Upper lobe of right lung (tissue), 1 donor: ENCODE measurements around the gene FAM174C. TPM values are rescaled to one million over a fixed set of nuclear protein-coding genes. Genes with fewer than 3 reads are reported as not detected.

Experiments used
- ATAC-seq: fragments of 200-7000 bp; cut with Tn5 transposase; one replicate; pipeline ENCODE4 v1.9.1; 2020; ENCODE audit warnings: mild to moderate bottlenecking, moderate library complexity
- DNase-seq: peaks from one replicate; pipeline ENCODE4 v3.0.0-alpha.2; 2020
- H3K27ac ChIP-seq: fragments of 200-600 bp; one replicate; pipeline ENCODE4 v1.8.0; 2022
- H3K27me3 ChIP-seq: fragments of 200-600 bp; one replicate; pipeline ENCODE4 v1.8.0; 2022; ENCODE audit warnings: mild to moderate bottlenecking
- H3K36me3 ChIP-seq: fragments of 200-600 bp; one replicate; pipeline ENCODE4 v1.8.0; 2022
- H3K4me1 ChIP-seq: fragments of 200-600 bp; one replicate; pipeline ENCODE4 v1.8.0; 2022
- H3K4me3 ChIP-seq: fragments of 200-600 bp; one replicate; pipeline ENCODE4 v1.8.0; 2022; ENCODE audit warnings: mild to moderate bottlenecking
- H3K9me3 ChIP-seq: fragments of 200-600 bp; one replicate; pipeline ENCODE4 v1.8.0; 2022
- CTCF ChIP-seq: fragments of 200-600 bp; IDR thresholded peaks from one replicate; pipeline ENCODE4 v1.8.0; 2022; ENCODE audit warnings: antibody characterized with exemption
- intact Hi-C: fragments of 100-400 bp; cut with DNase I; formaldehyde crosslinking; loops from one replicate; pipeline ENCODE4 v1.11.0; 2022
- total RNA-seq: library from RNA; stranded (reverse); fragmentation: NEBNext Ultra II Directional; extraction: Animal tissue kit (Norgen Biotek cat#: 25700); gene quantifications from one replicate; pipeline ENCODE4 v1.2.1, GENCODE V29; 2021
- donor health status: DM: no; HTN: yes; CAD: no; lungs with severe emphysema.

The FAM174C gene
- total RNA-seq, 1 donor from 2014 or later: 41.4 TPM

DNA sequence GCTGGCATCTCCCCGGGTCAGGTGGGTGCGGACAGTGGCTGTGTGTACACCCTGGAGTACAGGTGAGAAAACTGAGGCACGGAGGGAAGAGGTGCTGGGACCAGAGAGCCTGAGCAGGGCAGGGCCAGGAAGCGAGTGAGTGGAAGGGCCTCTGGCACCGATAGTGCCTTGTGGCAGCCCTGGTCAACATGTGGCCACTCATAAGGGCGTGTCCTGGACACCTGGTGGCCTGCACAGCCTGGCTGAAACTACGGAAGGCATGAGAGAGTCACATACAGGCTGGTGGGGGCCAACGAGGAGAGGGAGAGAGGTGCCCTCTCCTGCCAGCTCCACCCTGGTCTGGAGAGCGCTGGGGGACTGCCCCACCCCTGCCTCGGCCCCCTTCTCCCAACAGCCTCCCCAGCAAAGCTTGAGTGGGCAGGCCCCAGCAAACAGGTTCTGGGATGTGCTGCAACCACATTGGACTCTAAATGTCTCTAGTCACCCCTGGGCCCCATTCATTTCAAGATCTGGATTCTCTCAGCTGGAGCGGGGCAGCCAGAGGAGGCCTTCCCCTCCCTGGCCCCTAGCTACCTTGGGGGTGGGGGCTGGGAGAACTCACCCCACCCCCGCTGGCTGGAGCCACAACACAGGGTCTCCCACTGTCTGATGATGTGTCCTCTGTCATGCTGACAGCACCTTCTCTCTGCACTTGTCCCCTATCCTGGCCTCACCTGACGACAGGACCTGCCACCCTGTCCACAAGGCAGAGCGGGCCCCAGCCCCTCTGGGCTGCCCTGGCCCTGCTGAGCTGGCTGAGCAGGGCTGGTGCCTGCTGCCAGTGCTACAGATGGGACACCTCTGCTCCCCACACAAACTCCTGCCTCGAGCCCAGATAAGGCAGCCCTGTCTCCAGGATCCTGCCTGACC, 43.3 kb upstream of the FAM174C start:
- intact Hi-C loops: no loop called here
- no peak overlapping the region for H3K4me3 ChIP-seq
- no peak for TF ChIP-seq CTCF
- peak overlapping the region; percentile 18 for H3K27ac ChIP-seq
- H3K4me1 ChIP-seq: peaks cover 24% of the 10 kb centered on the region
- ATAC-seq (peak; percentile 60), DNase-seq (no peak)
- no peaks in the 10 kb centered on the region for H3K27me3 ChIP-seq
- peaks cover 12% of the 10 kb centered on the region for H3K36me3 ChIP-seq
- H3K9me3 ChIP-seq: no peaks in the 10 kb centered on the region

DNA sequence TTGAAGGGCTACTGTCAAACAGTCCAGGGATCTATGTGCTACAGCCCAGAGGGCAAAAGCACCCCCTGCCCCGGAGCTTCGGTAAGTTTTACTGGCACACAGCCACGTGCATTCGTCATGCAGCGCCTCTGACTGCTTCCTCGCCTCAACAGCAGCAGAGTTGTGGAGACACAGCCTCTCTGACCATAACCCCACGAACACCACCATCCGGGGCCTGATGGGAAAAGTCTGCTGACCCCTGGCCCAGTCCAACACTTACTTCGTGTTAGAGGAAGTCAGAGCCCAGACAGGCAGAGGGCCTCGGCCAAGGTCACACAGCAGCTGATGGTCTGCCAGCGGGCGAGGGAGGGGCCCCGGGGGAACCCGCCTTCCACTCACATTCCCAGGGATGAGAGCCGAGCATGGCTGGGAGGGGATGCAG, 42.7 kb upstream of the FAM174C start:
- Histone ChIP-seq H3K4me1 (peaks cover 29% of the 10 kb centered on the region), H3K36me3 (peaks cover 5% of the 10 kb centered on the region)
- intact Hi-C loops: no loop called here

GRCh38 chr19:1233115-1233667, 42.1 kb upstream of the FAM174C start:
- no peaks in the 10 kb centered on the region for H3K9me3 ChIP-seq
- no peak for TF ChIP-seq CTCF
- H3K4me3 ChIP-seq: no peak overlapping the region
- intact Hi-C loops: no loop called here
- no peak overlapping the region for H3K27ac ChIP-seq
- H3K4me1 ChIP-seq: peaks cover 29% of the 10 kb centered on the region
- no peaks in the 10 kb centered on the region for H3K27me3 ChIP-seq
- no peak for ATAC-seq
- peak; percentile 77 for DNase-seq
- peaks cover under 1% of the 10 kb centered on the region for H3K36me3 ChIP-seq

More for the DNA sequence above, 42.7 kb upstream of the FAM174C start:
- no peak for TF ChIP-seq CTCF
- peak; percentile 8 for ATAC-seq
- Histone ChIP-seq H3K9me3 (no peaks in the 10 kb centered on the region), H3K27ac (peak overlapping the region; percentile 18), H3K4me3 (no peak overlapping the region), H3K27me3 (no peaks in the 10 kb centered on the region)
- no peak for DNase-seq

- no peaks in the 10 kb centered on the region for H3K27me3 ChIP-seq
- intact Hi-C loops: no loop called here
- H3K4me3 ChIP-seq: no peak overlapping the region
- H3K4me1 ChIP-seq: peaks cover 29% of the 10 kb centered on the region
- TF ChIP-seq CTCF: no peak
- H3K36me3 ChIP-seq: no peaks in the 10 kb centered on the region
- no peak for ATAC-seq
- no peak for DNase-seq
- no peak overlapping the region for H3K27ac ChIP-seq
- no peaks in the 10 kb centered on the region for H3K9me3 ChIP-seq
Measured at GRCh38 chr19:1234051-1234954, 41.0 kb upstream of the FAM174C start.

- no peak for TF ChIP-seq CTCF
- intact Hi-C loops: no loop called here
- H3K27ac ChIP-seq: no peak overlapping the region
- H3K27me3 ChIP-seq: no peaks in the 10 kb centered on the region
- ATAC-seq (no peak), DNase-seq (no peak)
- H3K36me3 ChIP-seq: no peaks in the 10 kb centered on the region
- no peak overlapping the region for H3K4me3 ChIP-seq
- H3K4me1 ChIP-seq: peaks cover 29% of the 10 kb centered on the region
- H3K9me3 ChIP-seq: no peaks in the 10 kb centered on the region
Measured at GRCh38 chr19:1234955-1235380, 40.4 kb upstream of the FAM174C start.
